GM12878 (cell line): ENCODE measurements around the gene PML. TPM values are rescaled to one million over a fixed set of nuclear protein-coding genes. Genes with fewer than 3 reads are reported as not detected.

ENCODE experiments used
- CREB1 ChIP-seq: IDR thresholded peaks from 2 replicates; pipeline ENCODE4 v1.6.1; 2012; ENCODE audit warnings: low read depth, mild to moderate bottlenecking, inconsistent platforms
- FOXM1 ChIP-seq: IDR thresholded peaks from 2 replicates; pipeline ENCODE4 v1.6.1; 2012; ENCODE audit warnings: low read depth, mild to moderate bottlenecking, inconsistent platforms, low read length, moderate library complexity
- GABPA ChIP-seq: IDR thresholded peaks from 2 replicates; pipeline ENCODE4 v1.6.1; 2014; ENCODE audit warnings: antibody characterized with exemption, low read depth, mild to moderate bottlenecking, inconsistent platforms
- IRF5 ChIP-seq: fragments of 450-650 bp; IDR thresholded peaks from 2 replicates; pipeline ENCODE4 v1.6.1; 2017; ENCODE audit warnings: borderline replicate concordance
- KLF5 ChIP-seq: fragments of 450-650 bp; IDR thresholded peaks from 2 replicates; pipeline ENCODE4 v1.6.1; 2014; ENCODE audit warnings: mild to moderate bottlenecking; ENCODE audit not compliant: partially characterized antibody
- NBN ChIP-seq: fragments of 450-650 bp; IDR thresholded peaks from 2 replicates; pipeline ENCODE4 v1.6.1; 2016
- SUZ12 ChIP-seq: fragments of 200-600 bp; sonication (generic); IDR thresholded peaks from one replicate; pipeline ENCODE4 v1.6.1; 2018; ENCODE audit warnings: antibody characterized with exemption, mild to moderate bottlenecking; ENCODE audit not compliant: unreplicated experiment
- TCF3 ChIP-seq: IDR thresholded peaks from 2 replicates; pipeline ENCODE4 v1.6.1; 2012; ENCODE audit warnings: low read depth, mild to moderate bottlenecking, low read length, borderline replicate concordance; ENCODE audit not compliant: insufficient read depth
- ZBTB4 ChIP-seq: fragments of 450-650 bp; formaldehyde crosslinking; IDR thresholded peaks from 2 replicates; pipeline ENCODE4 v1.4.0; 2022; ENCODE audit warnings: mild to moderate bottlenecking, moderate library complexity
- polyA plus RNA-seq, 11 experiments: library from polyadenylated mRNA; depleted of rRNA in 4 of 11; unstranded in 6 of 11; stranded (reverse) in 5 of 11; fragments of >200 nt; fragmentation: Nextera tagmentation in 4 of 11; fragmentation: Illumina TruSeq in 1 of 11; extraction: Ambion mirVana in 4 of 11; extraction: Trizol in 1 of 11; gene quantifications; 1 replicate in 1 of 11; 2 replicates in 10 of 11; pipeline versions ENCODE4 v1.2.1 to v1.2.3, GENCODE V29; 2011 to 2016; ENCODE audit warnings: inconsistent platforms in 2 of 11, missing spikeins in 2 of 11, low read depth in 1 of 11
- total RNA-seq, 4 experiments: library from RNA; depleted of rRNA in 3 of 4; stranded (reverse); fragments of >200 nt in 3 of 4; fragmentation: Illumina TruSeq in 1 of 4; extraction: Trizol in 1 of 4; gene quantifications; 2 replicates each; pipeline versions ENCODE4 v1.2.1 to v1.2.3, GENCODE V29; 2013 to 2021

The PML gene
- total and polyA plus RNA-seq, 10 of the 15 experiments (the other 5 are each of a cell fraction or from before 2014, with no cell fraction given): 8.5 to 95.5 (median 30.8) TPM

DNA sequence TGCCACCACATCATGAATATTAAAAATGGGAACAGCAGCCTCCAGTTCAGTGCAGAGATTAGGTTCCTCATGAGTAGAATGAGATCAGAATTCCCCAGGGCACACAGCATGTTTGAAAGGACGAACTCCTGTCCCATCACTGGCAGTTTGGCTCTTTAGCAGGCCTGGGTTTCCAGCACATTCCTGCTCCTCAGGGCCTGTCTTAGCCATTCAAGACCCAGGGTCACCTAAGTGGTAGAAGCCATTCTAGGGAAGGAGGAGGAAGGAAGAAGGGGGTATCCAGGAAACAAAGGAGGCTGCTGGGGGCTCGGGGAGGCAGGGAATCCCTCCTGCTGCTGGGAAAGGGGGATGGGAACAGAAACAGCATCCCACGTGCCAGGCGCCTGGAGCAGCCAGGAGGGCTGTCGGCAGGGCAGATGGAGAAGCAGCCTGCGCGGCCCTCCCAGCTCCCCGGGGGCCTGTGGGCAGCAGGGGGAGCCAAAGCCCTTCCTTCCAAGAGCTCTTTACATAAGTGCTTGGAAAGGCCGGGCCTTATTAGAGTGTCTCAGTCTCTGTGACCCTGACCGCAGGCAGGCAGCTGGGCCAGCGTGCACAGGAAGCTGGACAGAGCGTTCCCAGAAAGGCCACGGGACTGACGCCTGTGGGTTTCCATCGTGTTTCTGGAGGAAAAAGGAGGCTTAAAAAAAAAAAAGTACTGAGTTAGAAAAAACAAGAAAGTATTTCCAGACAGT is 43.5 kb upstream of the PML start (continued):
- no peak for TF ChIP-seq ZBTB4
- TF ChIP-seq IRF5: no peak
- TF ChIP-seq SUZ12: no peak
- no peak for TF ChIP-seq TCF3
- TF ChIP-seq NBN: no peak
- TF ChIP-seq FOXM1: no peak
- no peak for TF ChIP-seq KLF5
- TF ChIP-seq GABPA: no peak
- no peak for TF ChIP-seq CREB1
- TF ChIP-seq, all 136 proteins: peak for 9
